Lower leg skin (tissue), 3 donors: Measurements from ENCODE around the gene EFCAB6.

Experiments used
- CTCF ChIP-seq, 3 donors: fragments of 450-650 bp; IDR thresholded peaks; one replicate each; pipeline ENCODE4 v1.5.1; 2016; ENCODE audit warnings: antibody characterized with exemption in 3 of 3, mild to moderate bottlenecking in 3 of 3, moderate library complexity in 2 of 3
- POLR2A ChIP-seq, 2 donors: fragments of 450-650 bp; IDR thresholded peaks; one replicate each; pipeline ENCODE4 v1.6.1; 2016 to 2017; ENCODE audit warnings: antibody characterized with exemption in 2 of 2, mild to moderate bottlenecking in 1 of 2, moderate library complexity in 1 of 2

- no peak for TF ChIP-seq CTCF (IDR thresholded peaks at IDR 0.05)
- no peak for TF ChIP-seq POLR2A (IDR thresholded peaks at IDR 0.05)
Measured at GRCh38 chr22:43777286-43777685, 34.8 kb downstream of the EFCAB6 start.
